DOHH2 (cell line): ENCODE measurements around the gene MTMR8.

Experiments used
- CTCF ChIP-seq: fragments of 200-600 bp; sonication (generic); IDR thresholded peaks from one replicate; pipeline ENCODE4 v1.5.1; 2014; ENCODE audit warnings: antibody characterized with exemption, mild to moderate bottlenecking, low read depth, low read length; ENCODE audit not compliant: poor library complexity, severe bottlenecking
- EZH2phosphoT487 ChIP-seq: fragments of 200-600 bp; sonication (generic); IDR thresholded peaks from 2 replicates; pipeline ENCODE4 v1.6.1; 2017; ENCODE audit warnings: borderline replicate concordance, mild to moderate bottlenecking, antibody characterized with exemption, low read length, moderate library complexity, mixed read lengths

DNA sequence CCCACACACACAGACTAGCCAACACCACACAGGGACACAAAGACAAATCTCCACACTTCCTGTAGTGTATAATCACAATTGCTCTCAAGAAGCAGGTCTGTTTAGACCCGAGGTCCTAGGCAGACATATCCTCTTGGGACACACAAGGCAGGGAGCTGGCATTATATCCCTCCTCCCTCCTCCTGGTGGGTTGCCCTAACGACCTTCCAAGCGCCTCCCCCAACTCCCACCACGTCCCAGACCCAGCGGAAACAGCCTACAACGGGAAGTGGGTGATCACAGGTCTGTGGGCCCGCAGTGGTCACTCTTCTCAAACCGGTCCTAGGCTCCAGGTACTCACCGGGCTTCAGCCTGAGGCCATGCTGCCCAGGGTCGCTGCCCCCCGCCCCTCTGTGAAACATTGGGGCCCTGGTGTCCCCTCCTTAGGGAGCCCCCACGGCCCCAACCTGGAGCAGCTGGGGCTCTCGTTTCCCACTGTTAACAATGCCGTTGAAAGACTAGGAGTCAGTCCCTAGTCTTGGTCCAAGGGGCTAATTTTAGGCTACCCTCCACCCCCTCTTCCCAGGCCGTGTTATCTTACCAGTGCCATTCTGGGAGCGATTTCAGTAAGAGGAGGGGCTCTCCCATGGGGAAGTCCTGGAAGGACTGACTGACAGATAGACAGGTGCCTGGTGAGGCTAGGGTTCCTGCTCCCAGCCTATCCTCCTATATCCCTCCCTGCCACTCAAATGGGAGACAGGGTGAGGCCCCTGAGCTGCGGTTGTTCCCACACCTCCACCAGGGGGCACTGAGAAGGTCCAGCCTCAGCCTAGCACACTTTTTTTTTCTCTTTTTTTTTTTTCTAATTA is 164.9 kb downstream of the MTMR8 start, which contains the start of gene ASB12:
- TF ChIP-seq CTCF (no peak), EZH2phosphoT487 (no peak)
